LNCaP clone FGC (cell line): ENCODE measurements around the gene TRAF7.
A peak's percentile ranks its signal among the peaks of the same experiment; 100 is the strongest.
"Not testable (repeated sequence)": the region's sequence is repeated elsewhere in the genome, so short reads cannot be mapped to it uniquely, and the experiment has no call there.

Experiments used
- DNase-seq: peaks from one replicate; pipeline ENCODE4 v3.0.0-alpha.2; 2011; ENCODE audit warnings: low read depth
- H3K4me3 ChIP-seq: 2 replicates; pipeline ENCODE4 v1.5.1; 2011; ENCODE audit warnings: mild to moderate bottlenecking, low read depth, low read length, control low read depth
- CTCF ChIP-seq: IDR thresholded peaks from 2 replicates; pipeline ENCODE4 v1.5.1; 2012; ENCODE audit warnings: mild to moderate bottlenecking; ENCODE audit not compliant: control insufficient read depth, insufficient read depth; ENCODE audit errors: extremely low read depth

TRAF7 gene

GRCh38 chr16:2155091-2155950, at the start of gene TRAF7:
TRAF7 (plus strand) TSS chr16:2155782; CDS start chr16:2163921, 8,139 bp downstream.
- peak; percentile 100 for DNase-seq
- peak within 1 kb of the TSS; percentile 90 for H3K4me3 ChIP-seq
- TF ChIP-seq CTCF: no peak

- not testable (repeated sequence) for DNase-seq, H3K4me3 ChIP-seq
These were observed 49.4 kb upstream of the TRAF7 start for GRCh38 chr16:2106211-2106610.

- not testable (repeated sequence) for H3K4me3 ChIP-seq, DNase-seq
These were observed 48.3 kb upstream of the TRAF7 start for GRCh38 chr16:2107121-2107790.

- H3K4me3 ChIP-seq, DNase-seq: not testable (repeated sequence)
These were observed 47.8 kb upstream of the TRAF7 start for GRCh38 chr16:2107791-2108125.

GRCh38 chr16:2108446-2109270, 46.9 kb upstream of the TRAF7 start:
- DNase-seq, H3K4me3 ChIP-seq: not testable (repeated sequence)

GRCh38 chr16:2109271-2109580, 46.4 kb upstream of the TRAF7 start:
- H3K4me3 ChIP-seq, DNase-seq: not testable (repeated sequence)

- not testable (repeated sequence) for DNase-seq, H3K4me3 ChIP-seq
These were observed 45.7 kb upstream of the TRAF7 start for GRCh38 chr16:2109872-2110271.

- not testable (repeated sequence) for H3K4me3 ChIP-seq, DNase-seq
These were observed 45.1 kb upstream of the TRAF7 start for GRCh38 chr16:2110332-2111008.

GRCh38 chr16:2111009-2111353, 44.6 kb upstream of the TRAF7 start:
- H3K4me3 ChIP-seq: not testable (repeated sequence)

GRCh38 chr16:2111412-2112335, 43.9 kb upstream of the TRAF7 start:
- H3K4me3 ChIP-seq, DNase-seq: not testable (repeated sequence)

More at GRCh38 chr16:2111009-2111353, 44.6 kb upstream of the TRAF7 start:
- not testable (repeated sequence) for DNase-seq

GRCh38 chr16:2112539-2113106, 43.0 kb upstream of the TRAF7 start:
- not testable (repeated sequence) for H3K4me3 ChIP-seq, DNase-seq

- DNase-seq, H3K4me3 ChIP-seq: not testable (repeated sequence)
These were observed 41.4 kb upstream of the TRAF7 start for GRCh38 chr16:2114225-2114624.

- not testable (repeated sequence) for DNase-seq, H3K4me3 ChIP-seq
These were observed 40.5 kb upstream of the TRAF7 start for GRCh38 chr16:2114885-2115590.
